Ammon's horn (tissue), 1 donor: ENCODE measurements around the gene CAPNS2.
A peak's percentile ranks its signal among the peaks of the same experiment; 100 is the strongest.
"Not testable (repeated sequence)": the region's sequence is repeated elsewhere in the genome, so short reads cannot be mapped to it uniquely, and the experiment has no call there.

Experiments
- DNase-seq: peaks from one replicate; pipeline ENCODE4 v3.0.0-alpha.2; 2016; ENCODE audit warnings: low spot score

The CAPNS2 gene

GRCh38 chr16:55568207-55568606 is 1.7 kb downstream of the CAPNS2 start:
- no peak for DNase-seq

DNA sequence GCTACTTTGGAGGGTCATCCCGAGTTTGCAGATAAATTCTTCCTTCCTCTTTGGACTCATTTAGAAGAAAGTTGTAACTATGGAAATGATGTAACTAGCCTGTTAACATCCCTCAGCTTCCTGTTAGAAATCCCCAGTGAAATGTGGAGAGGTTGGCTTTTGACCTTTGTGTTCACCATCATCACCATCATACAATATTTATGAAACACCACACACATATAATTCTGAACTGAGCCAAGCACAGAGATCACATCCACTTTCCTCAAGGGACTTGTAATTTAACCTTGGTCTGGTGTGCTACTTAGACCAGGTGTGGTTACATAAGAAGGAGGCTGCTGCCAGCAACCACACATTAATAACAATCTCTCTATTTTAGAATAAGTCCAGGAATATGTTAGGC is 2.5 kb downstream of the CAPNS2 start:
- DNase-seq, result no peak

GRCh38 chr16:55570159-55570558 is 3.7 kb downstream of the CAPNS2 start:
- DNase-seq, result no peak

DNA sequence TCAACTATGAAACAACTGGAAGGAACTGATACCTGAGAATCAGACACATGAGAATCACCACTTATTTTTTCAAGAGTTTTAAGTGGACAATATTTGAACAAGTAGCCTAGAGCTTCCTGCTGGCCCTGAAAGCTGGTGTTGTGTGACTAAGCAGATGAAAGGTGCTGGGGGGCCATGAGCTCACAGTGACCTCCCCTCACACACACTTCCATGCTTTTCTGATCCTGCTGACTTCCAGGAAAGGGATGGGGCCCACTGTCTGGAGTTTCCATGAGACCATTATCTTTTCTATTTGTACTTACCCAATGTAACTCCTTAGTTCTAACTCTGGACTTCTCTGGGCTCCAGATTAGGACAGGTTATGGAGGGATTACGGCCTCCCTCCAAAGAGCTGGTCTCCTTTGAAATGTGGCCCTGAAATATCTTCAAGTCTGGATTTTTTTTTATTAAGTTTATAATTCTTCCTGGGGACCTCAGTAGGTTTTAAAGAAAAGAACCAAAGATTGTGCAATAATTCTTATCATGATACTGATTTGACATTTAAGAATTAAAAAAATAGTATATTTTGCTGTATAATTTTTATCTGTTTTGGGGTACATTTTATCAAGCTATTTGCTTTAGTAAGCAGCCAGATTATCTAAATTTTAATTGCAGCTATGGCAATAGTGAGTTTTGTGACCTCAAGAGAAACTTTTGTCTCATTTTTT is 4.9 kb downstream of the CAPNS2 start:
- DNase-seq, result no peak

DNA sequence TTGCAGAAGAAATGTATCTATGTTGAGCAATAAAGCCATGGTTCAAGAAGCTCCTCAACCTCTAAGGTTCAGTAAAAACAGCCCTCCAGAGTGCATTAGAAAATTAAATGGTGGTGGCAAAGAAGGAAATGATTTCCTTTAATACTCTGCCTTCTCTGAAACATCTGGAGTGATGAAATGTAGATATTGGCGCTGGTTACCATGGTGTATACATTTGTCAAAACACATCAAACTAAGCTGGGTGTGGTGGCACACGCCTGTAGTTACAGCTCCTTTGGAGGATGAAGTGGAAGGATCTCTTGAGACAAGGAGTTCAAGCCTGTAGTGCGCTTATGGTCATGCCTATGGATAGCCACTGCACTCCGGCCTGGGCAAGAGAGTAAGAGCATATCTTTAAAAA is 6.0 kb downstream of the CAPNS2 start:
- DNase-seq, result no peak

DNA sequence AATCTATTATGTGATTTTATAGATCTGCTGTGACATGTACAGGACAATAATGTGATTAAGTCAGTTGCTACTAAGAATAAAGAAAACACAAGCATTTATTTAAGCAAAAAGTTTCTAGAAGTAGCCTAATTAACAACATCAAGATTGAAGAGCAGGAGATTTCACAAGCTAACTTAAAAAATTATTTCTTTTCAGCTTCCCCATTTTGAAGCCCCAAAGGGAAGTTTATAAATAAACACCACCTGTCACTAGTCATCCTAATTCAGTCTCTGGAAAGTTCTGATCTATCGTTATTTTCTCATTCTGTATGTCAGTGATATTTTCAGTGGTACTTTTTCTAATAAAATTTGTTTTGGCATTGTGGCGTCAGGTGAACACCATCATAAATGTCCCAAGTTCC is 8.3 kb downstream of the CAPNS2 start:
- DNase-seq, result no peak

- no peak for DNase-seq
Observed at GRCh38 chr16:55575496-55575895, 9.0 kb downstream of the CAPNS2 start.

DNA sequence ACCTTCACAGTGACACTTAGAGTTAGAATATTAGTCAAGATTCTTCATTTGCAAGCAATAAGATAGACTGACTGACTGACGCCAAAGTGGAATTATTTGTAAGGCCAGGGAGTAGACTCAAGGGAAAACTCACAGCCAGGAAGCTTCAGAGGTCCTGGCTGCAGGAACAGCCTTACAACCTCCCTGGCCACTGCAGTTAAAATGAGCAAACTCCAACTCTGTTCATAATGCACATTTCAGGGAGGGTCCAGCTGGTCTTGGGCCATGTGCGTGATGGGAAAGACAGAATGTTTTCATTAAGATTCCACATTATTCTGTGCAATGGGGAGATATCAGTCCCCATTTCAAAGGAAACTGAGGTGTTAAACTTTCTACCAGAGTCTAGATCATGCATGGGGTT is 9.9 kb downstream of the CAPNS2 start:
- DNase-seq, result no peak

DNA sequence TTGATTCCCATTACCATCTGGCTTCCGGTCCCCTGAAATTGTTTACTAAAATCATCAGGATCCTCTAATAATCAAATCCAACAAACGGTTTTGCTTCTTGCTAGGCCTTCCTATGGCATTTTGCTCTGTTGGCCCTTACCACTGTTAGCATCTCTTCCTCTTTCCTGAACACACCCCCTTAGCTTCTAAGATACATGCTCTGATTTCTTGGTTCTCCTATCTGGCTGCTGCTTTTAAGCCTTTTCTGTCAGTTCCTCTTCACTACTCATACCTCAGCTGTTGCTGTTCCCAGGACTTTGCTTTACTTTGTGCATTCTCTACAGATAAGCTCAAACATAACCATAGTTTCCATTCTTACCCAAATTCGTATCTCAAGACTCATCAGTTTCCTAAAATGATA is 11.4 kb downstream of the CAPNS2 start:
- peak; percentile 48 for DNase-seq

DNA sequence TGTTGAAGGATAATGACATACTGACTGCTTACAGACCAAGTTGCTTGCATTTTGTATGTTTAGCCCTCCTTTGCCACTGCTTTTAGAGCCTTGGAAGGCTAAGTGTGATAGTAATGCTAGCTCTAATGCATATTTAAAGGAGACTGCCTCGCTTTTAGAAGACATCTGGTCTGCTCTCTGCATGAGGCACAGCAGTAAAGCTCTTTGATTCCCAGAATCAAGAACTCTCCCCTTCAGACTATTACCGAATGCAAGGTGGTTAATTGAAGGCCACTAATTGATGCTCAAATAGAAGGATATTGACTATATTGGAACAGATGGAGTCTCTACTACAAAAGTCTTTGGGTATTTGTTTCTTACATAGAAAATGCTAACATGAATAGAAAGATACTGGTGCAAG is 19.1 kb downstream of the CAPNS2 start:
- DNase-seq, result no peak

- DNase-seq, result no peak
Observed at GRCh38 chr16:55588799-55589198, 22.3 kb downstream of the CAPNS2 start.

GRCh38 chr16:55592306-55592705 is 25.8 kb downstream of the CAPNS2 start:
- no peak for DNase-seq

DNA sequence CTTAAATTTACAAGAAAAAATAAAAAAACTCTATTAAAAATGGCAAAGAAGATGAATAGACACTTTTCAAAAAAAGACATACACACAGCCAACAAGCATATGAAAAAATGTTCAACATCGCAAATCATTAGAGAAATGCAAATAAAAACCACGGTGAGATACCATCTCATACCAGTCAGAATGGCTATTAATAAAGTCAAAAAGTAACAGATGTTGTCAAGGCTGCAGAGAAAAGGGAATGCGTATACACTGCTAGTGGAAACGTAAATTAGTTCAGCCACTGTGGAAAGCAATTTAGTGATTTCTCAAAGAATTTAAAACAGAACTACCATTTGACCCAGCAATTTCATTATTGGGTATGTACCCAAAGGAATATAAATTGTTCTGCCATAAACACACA is 31.4 kb downstream of the CAPNS2 start:
- DNase-seq, result no peak

DNA sequence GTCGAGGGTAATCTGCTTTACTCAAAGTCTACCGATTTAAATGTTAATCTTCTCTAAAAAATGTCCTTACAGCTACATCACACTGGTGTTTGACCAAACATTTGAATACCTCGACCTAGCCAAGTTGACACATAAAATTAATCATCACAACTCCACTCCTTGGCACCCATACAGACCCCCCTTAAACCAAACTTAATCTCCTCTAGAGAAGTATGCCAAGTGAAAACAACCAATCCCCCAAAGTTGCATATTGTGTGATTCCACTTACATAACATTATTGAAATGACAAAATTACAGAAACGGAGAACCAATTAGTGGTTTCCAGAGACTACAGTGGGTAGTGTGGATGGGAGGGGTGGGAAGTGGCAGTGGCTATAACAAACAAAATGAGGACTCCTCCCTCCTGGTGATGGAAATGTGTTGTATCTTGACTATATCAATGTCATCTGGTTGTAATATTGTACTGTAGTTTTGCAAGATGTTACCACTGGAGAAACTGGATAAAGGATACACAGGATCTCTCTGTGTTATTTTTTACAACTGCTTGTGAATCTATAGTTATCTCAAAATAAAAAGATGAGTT is 39.4 kb downstream of the CAPNS2 start:
- no peak for DNase-seq

- DNase-seq, result no peak
Observed at GRCh38 chr16:55613613-55614335, 47.3 kb downstream of the CAPNS2 start.

GRCh38 chr16:55615071-55615470 is 48.6 kb downstream of the CAPNS2 start:
- DNase-seq, result no peak

- not testable (repeated sequence) for DNase-seq
Observed at GRCh38 chr16:55615670-55616069, 49.2 kb downstream of the CAPNS2 start.
